Right lobe of liver (tissue), 6 donors: Measurements from ENCODE around the gene USP43. TPM values are rescaled to one million over a fixed set of nuclear protein-coding genes. Genes with fewer than 3 reads are reported as not detected.

Source experiments
- ATAC-seq, 4 donors: fragments of 200-7000 bp; cut with Tn5 transposase; one replicate each; pipeline ENCODE4 v1.9.1; 2020; ENCODE audit warnings: mild to moderate bottlenecking in 4 of 4, moderate library complexity in 4 of 4
- DNase-seq, 3 donors: peaks; one replicate each; pipeline ENCODE4 v3.0.0-alpha.2; 2020
- H3K27ac ChIP-seq, 3 donors: fragments of 200-600 bp; one replicate each; pipeline ENCODE4 v1.8.0; 2022
- H3K27me3 ChIP-seq, 2 donors: fragments of 200-600 bp; one replicate each; pipeline ENCODE4 v1.8.0; 2022
- H3K36me3 ChIP-seq, 4 donors: fragments of 200-600 bp; sonication (generic) in 1 of 4; one replicate each; pipeline versions ENCODE4 v1.5.1 to v1.8.0; 2017 to 2022; ENCODE audit warnings: control low read depth in 1 of 4
- H3K4me1 ChIP-seq, 4 donors: fragments of 200-600 bp; sonication (generic) in 1 of 4; one replicate each; pipeline versions ENCODE4 v1.5.1 to v1.8.0; 2017 to 2022; ENCODE audit warnings: control low read depth in 1 of 4
- H3K4me3 ChIP-seq, 3 donors: fragments of 200-600 bp; one replicate each; pipeline ENCODE4 v1.8.0; 2022
- H3K9me3 ChIP-seq, 4 donors: fragments of 200-600 bp; sonication (generic) in 1 of 4; one replicate each; pipeline versions ENCODE4 v1.5.1 to v1.8.0; 2017 to 2022; ENCODE audit warnings: control low read depth in 1 of 4
- CTCF ChIP-seq, 4 donors: fragments of 200-600 bp in 3 of 4; fragments of 450-650 bp in 1 of 4; IDR thresholded peaks; one replicate each; pipeline versions ENCODE4 v1.5.1 to v1.8.0; 2016 to 2022; ENCODE audit warnings: antibody characterized with exemption in 4 of 4, mild to moderate bottlenecking in 2 of 4
- POLR2A ChIP-seq: fragments of 450-650 bp; IDR thresholded peaks from one replicate; pipeline ENCODE4 v1.6.1; 2017; ENCODE audit warnings: antibody characterized with exemption, mild to moderate bottlenecking
- WGBS: methylation state at CpG from one replicate; pipeline ENCODE4 v1.1.6; 2018; ENCODE audit warnings: low coverage, low lambda C conversion rate; ENCODE audit not compliant: insufficient coverage; ENCODE audit errors: missing lambda C conversion rate; 5-methylcytosine and 5-hydroxymethylcytosine counted together
- intact Hi-C, 2 donors: fragments of 100-400 bp; cut with DNase I; formaldehyde crosslinking; loops; one replicate each; pipeline versions ENCODE4 v1.11.2 to v1.14.1; 2022
- total RNA-seq, 6 experiments: library from RNA; depleted of rRNA in 2 of 6; stranded (reverse); fragments of >200 nt in 2 of 6; fragmentation: NEBNext Ultra II Directional in 3 of 6; extraction: Animal tissue kit (Norgen Biotek cat#: 25700) in 3 of 6; gene quantifications; one replicate each; pipeline versions ENCODE4 v1.1.0 to v1.2.4, GENCODE V29; 2016 to 2023
- donor health status: DM: no; HTN: yes; CAD: no.
- donor health status: DM: no; HTN: no; CAD: no.
- donor health status: DM: no; HTN: no; CAD: no.
- donor health status: DM: no; HTN: yes; CAD: no.
- donor health status: DM: no; HTN: yes; CAD: no.

Gene USP43
- total RNA-seq, 6 experiments from 2014 or later: 2.1 to 11.6 (median 6.8) TPM

GRCh38 chr17:9669551-9670008, 24.3 kb downstream of the USP43 start:
- DNase-seq (no peak), ATAC-seq (no peak)
- H3K27me3 ChIP-seq: no peaks in the 10 kb centered on the region
- no peaks in the 10 kb centered on the region for H3K4me1 ChIP-seq
- H3K4me3 ChIP-seq: no peak overlapping the region
- H3K9me3 ChIP-seq: no peaks in the 10 kb centered on the region
- intact Hi-C loops: loop anchor here in 1 of 2 donors (10.0 kb wide), 1 partner anchor 95 kb away; the partner anchor contains the start of genes CFAP52 and STX8
- 78% methylated on average over 6 of the region's 6 CpGs for WGBS
- no peaks in the 10 kb centered on the region for H3K36me3 ChIP-seq
- TF ChIP-seq CTCF (IDR thresholded peaks at IDR 0.05): no peak
- no peak for TF ChIP-seq POLR2A
- no peak overlapping the region for H3K27ac ChIP-seq

DNA sequence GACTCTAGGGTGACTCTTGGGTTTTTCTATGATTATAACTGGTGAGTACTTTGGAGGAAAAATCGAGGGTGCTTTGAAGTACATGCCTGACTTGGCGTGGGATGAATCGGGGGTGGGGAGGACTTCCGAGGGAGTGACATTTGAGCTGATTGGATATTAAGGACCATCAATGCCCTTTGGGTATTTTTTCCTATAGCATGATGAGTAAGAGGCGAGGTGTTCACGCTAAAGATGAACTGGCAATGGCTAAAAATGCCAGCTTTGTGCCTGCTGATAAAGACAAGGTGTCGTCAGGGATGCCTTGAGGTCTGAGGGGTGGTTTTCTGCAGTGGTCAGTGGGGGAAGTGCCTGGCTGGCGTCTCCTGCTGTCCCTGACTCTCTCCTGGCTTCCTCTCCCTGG, 25.3 kb downstream of the USP43 start:
- intact Hi-C loops: loop anchor here in 1 of 2 donors (10.0 kb wide), 1 partner anchor 96 kb away; the partner anchor contains the start of genes CFAP52 and STX8
- DNase-seq: no peak
- Histone ChIP-seq H3K4me1 (no peaks in the 10 kb centered on the region), H3K27ac (no peak overlapping the region), H3K4me3 (no peak overlapping the region), H3K27me3 (no peaks in the 10 kb centered on the region), H3K9me3 (no peaks in the 10 kb centered on the region), H3K36me3 (no peaks in the 10 kb centered on the region)
- 72% methylated on average over 8 of the region's 8 CpGs for WGBS
- TF ChIP-seq POLR2A: no peak
- no peak for TF ChIP-seq CTCF (IDR thresholded peaks at IDR 0.05)
- no peak for ATAC-seq

DNA sequence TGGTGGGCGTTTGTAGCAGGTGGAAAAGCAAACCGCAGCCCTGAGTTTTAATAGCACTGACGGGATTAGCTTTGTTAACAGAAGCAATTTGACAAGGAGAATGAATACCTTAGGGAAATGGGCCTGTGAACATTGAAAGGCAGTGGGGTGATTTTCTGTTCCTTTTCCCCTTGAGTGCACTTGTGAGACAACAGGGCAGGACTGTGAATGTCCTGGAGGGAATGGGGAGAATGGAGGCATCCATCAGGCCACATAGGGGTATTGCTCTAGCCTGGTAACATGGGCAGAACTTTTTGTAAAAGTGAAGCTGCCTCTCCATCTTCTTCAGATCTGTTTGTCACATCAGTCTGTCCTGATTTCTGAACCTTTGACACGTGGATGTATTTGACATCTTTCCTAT, 26.2 kb downstream of the USP43 start:
- intact Hi-C loops: loop anchor here in 1 of 2 donors (10.0 kb wide), 1 partner anchor 97 kb away; the partner anchor contains the start of genes CFAP52 and STX8
- DNase-seq: no peak
- Histone ChIP-seq H3K4me3 (no peak overlapping the region), H3K9me3 (no peaks in the 10 kb centered on the region), H3K4me1 (no peaks in the 10 kb centered on the region), H3K36me3 (no peaks in the 10 kb centered on the region), H3K27me3 (no peaks in the 10 kb centered on the region), H3K27ac (no peak overlapping the region)
- WGBS: 73% methylated on average over 4 of the region's 4 CpGs
- TF ChIP-seq POLR2A: no peak
- TF ChIP-seq CTCF (IDR thresholded peaks at IDR 0.05): no peak
- ATAC-seq: no peak

- Histone ChIP-seq H3K27me3 (no peaks in the 10 kb centered on the region), H3K4me1 (no peaks in the 10 kb centered on the region), H3K9me3 (no peaks in the 10 kb centered on the region), H3K4me3 (no peak overlapping the region), H3K27ac (no peak overlapping the region), H3K36me3 (no peaks in the 10 kb centered on the region)
- DNase-seq (no peak), ATAC-seq (no peak)
- TF ChIP-seq CTCF (IDR thresholded peaks at IDR 0.05) (no peak), POLR2A (no peak)
- 72% methylated on average over 8 of the region's 8 CpGs for WGBS
- intact Hi-C loops: loop anchor here in 1 of 2 donors (10.0 kb wide), 1 partner anchor 97 kb away; the partner anchor contains the start of genes CFAP52 and STX8
These were observed 26.9 kb downstream of the USP43 start for GRCh38 chr17:9672266-9672665.
